B cell (primary cell): Measurements from ENCODE around the gene FFAR3. TPM values are rescaled to one million over a fixed set of nuclear protein-coding genes. Genes with fewer than 3 reads are reported as not detected.

Experiments used
- ATAC-seq: fragments of 200-7000 bp; cut with Tn5 transposase; one replicate; pipeline ENCODE4 v1.10.0; 2021; ENCODE audit warnings: low read depth, mild to moderate bottlenecking, moderate number of reproducible peaks, moderate library complexity
- CTCF ChIA-PET: fragments of 350-600 bp; sonication (Branson Sonifier 250); formaldehyde crosslinking; loops from one replicate; lab custom pipeline; 2021; ENCODE audit warnings: antibody characterized with exemption, inconsistent platforms; lab: Charles Lee
- POLR2A ChIA-PET: fragments of 350-600 bp; sonication (Branson Sonifier 250); formaldehyde crosslinking; loops from one replicate; lab custom pipeline; 2021; ENCODE audit warnings: antibody characterized with exemption; lab: Charles Lee
- DNase-seq: peaks from one replicate; pipeline ENCODE4 v3.0.0; 2013
- H2AFZ ChIP-seq: 2 replicates; pipeline ENCODE4 v1.6.1; 2012; ENCODE audit warnings: mild to moderate bottlenecking, low read depth, low read length; ENCODE audit not compliant: insufficient read depth, poor library complexity, severe bottlenecking
- H3K27ac ChIP-seq, 2 donors: 1 replicate in 1 of 2; 2 replicates in 1 of 2; pipeline ENCODE4 v1.5.1; 2012 to 2013; ENCODE audit warnings: low read length in 2 of 2, mild to moderate bottlenecking in 2 of 2, moderate library complexity in 1 of 2
- H3K27me3 ChIP-seq, 4 experiments: fragments of 200-600 bp in 1 of 4; sonication (generic) in 1 of 4; replicated peaks in 1 of 4; 1 replicate in 2 of 4; 2 replicates in 2 of 4; pipeline versions ENCODE4 v1.6.1 to v1.7.0; 2013 to 2016; ENCODE audit warnings: low read length in 3 of 4, mild to moderate bottlenecking in 2 of 4, mixed read lengths in 1 of 4, moderate library complexity in 1 of 4; ENCODE audit not compliant: insufficient read depth in 4 of 4, control insufficient read depth in 3 of 4; ENCODE audit errors: control extremely low read depth in 1 of 4
- H3K36me3 ChIP-seq, 2 experiments: replicated peaks in 1 of 2; 1 replicate in 1 of 2; 2 replicates in 1 of 2; pipeline versions ENCODE4 v1.6.1 to v1.7.1; 2013; ENCODE audit warnings: low read length in 1 of 2; ENCODE audit not compliant: insufficient read depth in 2 of 2, control insufficient read depth in 1 of 2; ENCODE audit errors: control extremely low read depth in 1 of 2, extremely low read depth in 1 of 2
- H3K4me1 ChIP-seq, 2 donors: fragments of 200-600 bp in 1 of 2; sonication (generic) in 1 of 2; 1 replicate in 1 of 2; 2 replicates in 1 of 2; pipeline versions ENCODE4 v1.5.1 to v1.6.1; 2013 to 2017; ENCODE audit warnings: low read length in 2 of 2; ENCODE audit not compliant: control insufficient read depth in 2 of 2, insufficient read depth in 2 of 2
- H3K4me2 ChIP-seq: replicated peaks from 2 replicates; pipeline ENCODE3; 2012; ENCODE audit warnings: mild to moderate bottlenecking, low read depth, low read length; ENCODE audit not compliant: poor library complexity, severe bottlenecking
- H3K4me3 ChIP-seq, 5 experiments: fragments of 200-600 bp in 1 of 5; sonication (generic) in 1 of 5; 1 replicate in 3 of 5; 2 replicates in 2 of 5; pipeline versions ENCODE4 v1.5.1 to v1.7.0; 2011 to 2016; ENCODE audit warnings: low read length in 4 of 5, mild to moderate bottlenecking in 4 of 5, low read depth in 2 of 5, control low read depth in 1 of 5, moderate library complexity in 1 of 5; ENCODE audit not compliant: insufficient read depth in 1 of 5; ENCODE audit errors: control extremely low read depth in 1 of 5, extremely low read depth in 1 of 5
- H3K79me2 ChIP-seq: fragments of 200-600 bp; sonication (generic); one replicate; pipeline ENCODE4 v1.6.0; 2016; ENCODE audit warnings: low read length; ENCODE audit not compliant: control insufficient read depth, insufficient read depth
- H3K9ac ChIP-seq: fragments of 200-600 bp; sonication (generic); 2 replicates; pipeline ENCODE4 v1.6.1; 2017; ENCODE audit warnings: mild to moderate bottlenecking, low read length, moderate library complexity
- H3K9me3 ChIP-seq, 3 donors: one replicate each; pipeline versions ENCODE4 v1.6.1 to v1.7.1; 2013; ENCODE audit warnings: low read length in 2 of 3; ENCODE audit not compliant: control insufficient read depth in 2 of 3, insufficient read depth in 1 of 3; ENCODE audit errors: control extremely low read depth in 1 of 3
- H4K20me1 ChIP-seq: 2 replicates; pipeline ENCODE4 v1.6.0; 2012; ENCODE audit warnings: mild to moderate bottlenecking, low read length; ENCODE audit not compliant: insufficient read depth, control insufficient read depth, poor library complexity, severe bottlenecking
- H3K27ac Mint-ChIP-seq: one replicate; pipeline ENCODE4 v1.8.0; 2021; ENCODE audit warnings: mixed read lengths
- H3K27me3 Mint-ChIP-seq: one replicate; pipeline ENCODE4 v1.8.0; 2021; ENCODE audit warnings: mixed read lengths
- H3K4me1 Mint-ChIP-seq: one replicate; pipeline ENCODE4 v1.8.0; 2021; ENCODE audit warnings: mixed read lengths
- H3K4me3 Mint-ChIP-seq: one replicate; pipeline ENCODE4 v1.8.0; 2021; ENCODE audit warnings: mixed read lengths
- H3K9me3 Mint-ChIP-seq: one replicate; pipeline ENCODE4 v1.8.0; 2022; ENCODE audit warnings: mixed read lengths; ENCODE audit not compliant: insufficient read depth
- CTCF ChIP-seq: fragments of 200-600 bp; IDR thresholded peaks from one replicate; pipeline ENCODE4 v1.8.0; 2022; ENCODE audit warnings: antibody characterized with exemption, mild to moderate bottlenecking
- EZH2 ChIP-seq: IDR thresholded peaks from 2 replicates; pipeline ENCODE4 v1.6.1; 2012; ENCODE audit warnings: borderline replicate concordance, low read depth, mild to moderate bottlenecking, moderate library complexity, low read length; ENCODE audit not compliant: insufficient read depth, poor library complexity, severe bottlenecking
- WGBS: methylation state at CpG from one replicate; pipeline ENCODE4 v1.1.5; 2013; ENCODE audit warnings: missing lambda C conversion rate; ENCODE audit not compliant: insufficient coverage; 5-methylcytosine and 5-hydroxymethylcytosine counted together
- intact Hi-C: fragments of 100-400 bp; cut with micrococcal nuclease; formaldehyde crosslinking; loops from one replicate; pipeline ENCODE4 v1.10.0; 2022
- polyA plus RNA-seq: library from polyadenylated mRNA; depleted of rRNA; stranded (reverse); fragments of >200 nt; gene quantifications from 2 replicates; pipeline ENCODE4 v1.2.3, GENCODE V29; 2012
- total RNA-seq, 2 donors: library from RNA; stranded (reverse); fragments of 120-200 nt in 1 of 2; gene quantifications; 1 replicate in 1 of 2; 2 replicates in 1 of 2; pipeline versions ENCODE4 v1.2.3 to v1.2.4, GENCODE V29; 2013 to 2022

Gene FFAR3
- total and polyA plus RNA-seq, 2 donors (not counting 1 experiment from before 2014, with no cell fraction given) = 0.63 TPM; not detected in 1

DNA sequence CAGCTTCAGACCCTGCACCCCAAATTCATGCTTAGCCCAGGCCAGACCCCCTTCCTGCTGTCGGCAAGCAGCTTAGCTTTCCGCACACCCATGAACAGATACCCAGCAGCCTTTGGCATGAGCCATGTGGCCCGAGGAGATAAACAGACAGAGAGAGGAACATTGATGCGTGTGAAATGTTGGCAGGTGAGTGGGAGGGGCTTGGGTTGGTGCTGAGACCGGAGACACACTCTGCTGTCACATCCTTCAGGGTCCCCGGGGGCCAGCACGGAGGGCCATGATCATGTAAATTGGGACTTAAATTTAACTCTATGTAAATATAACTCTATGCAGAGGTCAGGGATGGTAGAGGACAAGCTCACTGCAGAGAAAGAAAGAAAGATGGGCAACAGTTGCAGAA lies 27.8 kb upstream of the FFAR3 start:
- Histone ChIP-seq H3K27ac (peak overlapping the region; percentile 79 to 90), H3K79me2 (peaks cover 99% of the 10 kb centered on the region), H2AFZ (no peak overlapping the region), H3K36me3 (peaks cover 0 to 50% of the 10 kb centered on the region in 2 experiments), H3K9me3 (no peaks in the 10 kb centered on the region), H3K4me1 (peaks cover 68 to 83% of the 10 kb centered on the region in 2 donors), H4K20me1 (peaks cover 56% of the 10 kb centered on the region), H3K4me3 (peak overlapping the region; percentile 83 to 100 (median 89)), H3K27me3 (no peaks in the 10 kb centered on the region), H3K4me2 (peak overlapping the region; percentile 87), H3K9ac (peak overlapping the region; percentile 86)
- H3K4me3 Mint-ChIP-seq = peak overlapping the region; percentile 93
- H3K27ac Mint-ChIP-seq = peak overlapping the region; percentile 96
- H3K27me3 Mint-ChIP-seq = no peaks in the 10 kb centered on the region
- no peaks in the 10 kb centered on the region for H3K9me3 Mint-ChIP-seq
- intact Hi-C loops = loop anchor here (1.0 to 5.0 kb wide), 4 partner anchors 14 to 61 kb away; partner anchors contain the start of gene FFAR1
- TF ChIP-seq CTCF (no peak), EZH2 (no peak)
- WGBS = 0% methylated on average over 2 of the region's 7 CpGs
- ATAC-seq (peak; percentile 84), DNase-seq (peak; percentile 94)
- ChIA-PET CTCF (interaction anchor here (0.8 to 6.4 kb wide), 16 partner anchors 11 to 188 kb away, joined by 3 to 35 read pairs (median 4); partner anchors contain the start of gene FFAR1), POLR2A (interaction anchor here (0.7 to 7.6 kb wide), 8 partner anchors 12 to 189 kb away, joined by 3 to 106 read pairs (median 4); partner anchors contain the start of gene FFAR1)
- H3K4me1 Mint-ChIP-seq = peaks cover 75% of the 10 kb centered on the region

GRCh38 chr19:35331551-35332214 lies 26.6 kb upstream of the FFAR3 start:
- Histone ChIP-seq H3K27ac (peak overlapping the region; percentile 67 to 75), H2AFZ (no peak overlapping the region), H3K36me3 (peaks cover 0 to 62% of the 10 kb centered on the region in 2 experiments), H4K20me1 (peaks cover 68% of the 10 kb centered on the region), H3K27me3 (no peaks in the 10 kb centered on the region), H3K4me3 (peak overlapping the region; percentile 83 to 100 (median 89)), H3K4me2 (peak overlapping the region; percentile 87), H3K4me1 (peaks cover 68 to 86% of the 10 kb centered on the region in 2 donors), H3K9ac (peak overlapping the region; percentile 86), H3K9me3 (no peaks in the 10 kb centered on the region), H3K79me2 (peaks cover 99% of the 10 kb centered on the region)
- ATAC-seq (no peak), DNase-seq (peak; percentile 35)
- Mint-ChIP-seq H3K27me3 (no peaks in the 10 kb centered on the region), H3K9me3 (no peaks in the 10 kb centered on the region), H3K4me3 (peak overlapping the region; percentile 93), H3K4me1 (peaks cover 79% of the 10 kb centered on the region), H3K27ac (peak overlapping the region; percentile 96)
- ChIA-PET POLR2A (interaction anchor here (0.8 to 7.6 kb wide), 7 partner anchors 8 to 191 kb away, joined by 3 to 106 read pairs (median 4); partner anchors contain the start of gene FFAR1), CTCF (interaction anchor here (0.9 to 6.4 kb wide), 8 partner anchors 12 to 179 kb away, joined by 3 to 35 read pairs (median 12); partner anchors contain the start of gene FFAR1)
- TF ChIP-seq EZH2 (no peak), CTCF (no peak)
- 14% methylated on average over 3 of the region's 14 CpGs for WGBS
- intact Hi-C loops = loop anchor here (2.0 to 5.0 kb wide), 2 partner anchors 15 to 34 kb away; no protein-coding TSS in a partner anchor
